ENCODE data around the gene KIF21B. TPM values are rescaled to one million over a fixed set of nuclear protein-coding genes. Genes with fewer than 3 reads are reported as not detected.
A peak's percentile ranks its signal among the peaks of the same experiment; 100 is the strongest.

KIF21B gene
- total and polyA plus RNA-seq, 9 of the 15 experiments (the other 6 are each of a cell fraction or from before 2014, with no cell fraction given): 0.46 to 13.4 (median 5.9) TPM

- Histone ChIP-seq H3K4me3 (no peak overlapping the region), H3K27me3 (ENCODE audit: control insufficient read depth in 2 of 2, insufficient read depth in 2 of 2, low read length in 2 of 2) (peaks cover 57 to 88% of the 10 kb centered on the region in 2 experiments), H3K27ac (ENCODE audit: extremely low read depth, low read depth, low read length) (no peak overlapping the region), H4K20me1 (replicated peaks; ENCODE audit: control insufficient read depth, insufficient read depth, low read length) (peaks cover 16% of the 10 kb centered on the region; the same call in 1 of the 2 replicates), H3K9me1 (ENCODE audit: control insufficient read depth, insufficient read depth, low read length) (no peaks in the 10 kb centered on the region), H3K9me3 (replicated peaks; ENCODE audit: control insufficient read depth, insufficient read depth, low read depth, low read length) (no peaks in the 10 kb centered on the region), H2AFZ (ENCODE audit: low read depth, low read length) (no peak overlapping the region), H3K9ac (ENCODE audit: insufficient read depth in 1 of 2, low read depth in 2 of 2, low read length in 2 of 2) (no peak overlapping the region), H3K4me2 (ENCODE audit: insufficient read depth, low read length) (no peak overlapping the region), H3K36me3 (ENCODE audit: control insufficient read depth, insufficient read depth, low read length) (no peaks in the 10 kb centered on the region), H3K4me1 (replicated peaks in 1 of 2; ENCODE audit: control insufficient read depth in 2 of 2, insufficient read depth in 2 of 2, low read length in 2 of 2) (no peaks in the 10 kb centered on the region), H3K79me2 (ENCODE audit: control insufficient read depth, insufficient read depth, low read length) (no peaks in the 10 kb centered on the region)
- ChIA-PET CTCF (ENCODE audit: low intra/inter-chr PET ratio) (no interaction called here), POLR2A (interaction anchor here (1.0 to 1.6 kb wide), 2 partner anchors 11 to 21 kb away, joined by 3 read pairs; no protein-coding TSS in a partner anchor)
- peak in 1 of 4 experiments; percentile 11 for DNase-seq (ENCODE audit: extremely low read depth in 1 of 4, low spot score in 3 of 4)
- TF ChIP-seq NFRKB (IDR thresholded peaks at IDR 0.05; ENCODE audit: low read depth) (no peak), NRF1 (conservative IDR thresholded peaks at IDR 0.05 in 1 of 2, IDR thresholded peaks at IDR 0.05 in 1 of 2) (peak; percentile 78 to 80)
- intact Hi-C loops (cut with micrococcal nuclease): no loop called here
- no peak for FAIRE-seq
- peak; percentile 22; the same call in 1 of the 3 replicates for ATAC-seq
- no TSS peak for BruUV-seq (replicated peaks)
- in situ Hi-C loops (cut with MboI): no loop called here
- WGBS (ENCODE audit: insufficient coverage, low coverage, missing lambda C conversion rate): 3% methylated on average over 11 of the region's 11 CpGs
Measured at GRCh38 chr1:200958597-200958996, 64.9 kb downstream of the KIF21B start.

GRCh38 chr1:200954434-200954833, 69.1 kb downstream of the KIF21B start:
- Histone ChIP-seq H3K79me2 (ENCODE audit: control insufficient read depth, insufficient read depth, low read length) (no peaks in the 10 kb centered on the region), H3K9ac (ENCODE audit: insufficient read depth in 1 of 2, low read depth in 2 of 2, low read length in 2 of 2) (no peak overlapping the region), H3K36me3 (ENCODE audit: control insufficient read depth, insufficient read depth, low read length) (no peaks in the 10 kb centered on the region), H3K9me3 (replicated peaks; ENCODE audit: control insufficient read depth, insufficient read depth, low read depth, low read length) (no peaks in the 10 kb centered on the region), H4K20me1 (replicated peaks; ENCODE audit: control insufficient read depth, insufficient read depth, low read length) (no peaks in the 10 kb centered on the region), H3K9me1 (ENCODE audit: control insufficient read depth, insufficient read depth, low read length) (no peaks in the 10 kb centered on the region), H3K27ac (ENCODE audit: extremely low read depth, low read depth, low read length) (no peak overlapping the region), H3K4me1 (replicated peaks in 1 of 2; ENCODE audit: control insufficient read depth in 2 of 2, insufficient read depth in 2 of 2, low read length in 2 of 2) (no peaks in the 10 kb centered on the region), H2AFZ (ENCODE audit: low read depth, low read length) (no peak overlapping the region), H3K4me3 (no peak overlapping the region), H3K27me3 (ENCODE audit: control insufficient read depth in 2 of 2, insufficient read depth in 2 of 2, low read length in 2 of 2) (peaks cover 36 to 65% of the 10 kb centered on the region in 2 experiments), H3K4me2 (ENCODE audit: insufficient read depth, low read length) (no peak overlapping the region)
- WGBS (ENCODE audit: insufficient coverage, low coverage, missing lambda C conversion rate): 0% methylated on average over 3 of the region's 3 CpGs
- intact Hi-C loops (cut with micrococcal nuclease): no loop called here
- no peak for TF ChIP-seq ZNF584 (CRISPR knock-in tag; IDR thresholded peaks at IDR 0.05; ENCODE audit: low read depth)
- TF ChIP-seq MEF2D (tag; conservative IDR thresholded peaks at IDR 0.05; ENCODE audit: low read depth): no peak
- TF ChIP-seq HOXB6 (CRISPR knock-in tag; IDR thresholded peaks at IDR 0.05; ENCODE audit: borderline replicate concordance): no peak
- no peak for TF ChIP-seq FOXP1 (CRISPR knock-in tag; IDR thresholded peaks at IDR 0.05)
- TF ChIP-seq MCM3 (IDR thresholded peaks at IDR 0.05): no peak
- no peak for TF ChIP-seq SRF (CRISPR knock-in tag; IDR thresholded peaks at IDR 0.05)
- no peak for TF ChIP-seq TSC22D4 (tag; IDR thresholded peaks at IDR 0.05)
- DNase-seq (ENCODE audit: extremely low read depth in 1 of 4, low spot score in 3 of 4) (no peak), ATAC-seq (no peak), FAIRE-seq (no peak)
- in situ Hi-C loops (cut with MboI): no loop called here
- CTCF ChIA-PET (ENCODE audit: low intra/inter-chr PET ratio): no interaction called here
- POLR2A ChIA-PET: interaction anchor here (0.7 to 1.8 kb wide), 2 partner anchors 10 to 296 kb away, joined by 3 to 5 read pairs; no protein-coding TSS in a partner anchor
- BruUV-seq (replicated peaks): no TSS peak
